Lower lobe of right lung (tissue), 2 donors: ENCODE measurements around the gene PARN. TPM values are rescaled to one million over a fixed set of nuclear protein-coding genes. Genes with fewer than 3 reads are reported as not detected.

Experiments used
- ATAC-seq, 2 donors: fragments of 200-7000 bp; cut with Tn5 transposase; one replicate each; pipeline ENCODE4 v1.9.1; 2020 to 2022; ENCODE audit warnings: mild to moderate bottlenecking in 2 of 2, moderate library complexity in 2 of 2
- DNase-seq: peaks from one replicate; pipeline ENCODE4 v3.0.0-alpha.2; 2020
- H3K27ac ChIP-seq: fragments of 200-600 bp; one replicate; pipeline ENCODE4 v1.8.0; 2022
- H3K27me3 ChIP-seq: fragments of 200-600 bp; one replicate; pipeline ENCODE4 v1.8.0; 2022; ENCODE audit warnings: low read depth
- H3K36me3 ChIP-seq: fragments of 200-600 bp; one replicate; pipeline ENCODE4 v1.8.0; 2022; ENCODE audit warnings: mild to moderate bottlenecking
- H3K4me1 ChIP-seq: fragments of 200-600 bp; one replicate; pipeline ENCODE4 v1.8.0; 2022
- H3K4me3 ChIP-seq: fragments of 200-600 bp; one replicate; pipeline ENCODE4 v1.8.0; 2022; ENCODE audit warnings: mild to moderate bottlenecking
- H3K9me3 ChIP-seq: fragments of 200-600 bp; one replicate; pipeline ENCODE4 v1.8.0; 2022
- intact Hi-C: fragments of 100-400 bp; cut with DNase I; formaldehyde crosslinking; loops from one replicate; pipeline ENCODE4 v1.11.0; 2022
- total RNA-seq: library from RNA; stranded (reverse); fragmentation: NEBNext Ultra II Directional; extraction: Animal tissue kit (Norgen Biotek cat#: 25700); gene quantifications from one replicate; pipeline ENCODE4 v1.2.1, GENCODE V29; 2021
- TF ChIP-seq, protein P1 (sequence below): fragments of 200-600 bp; IDR thresholded peaks from one replicate; pipeline ENCODE4 v1.8.0; 2022; ENCODE audit warnings: antibody characterized with exemption, mild to moderate bottlenecking
- donor health status: DM: no; HTN: yes; CAD: no; lungs with severe emphysema.

PARN gene
- total RNA-seq, 1 donor from 2014 or later, result 35.7 TPM

DNA sequence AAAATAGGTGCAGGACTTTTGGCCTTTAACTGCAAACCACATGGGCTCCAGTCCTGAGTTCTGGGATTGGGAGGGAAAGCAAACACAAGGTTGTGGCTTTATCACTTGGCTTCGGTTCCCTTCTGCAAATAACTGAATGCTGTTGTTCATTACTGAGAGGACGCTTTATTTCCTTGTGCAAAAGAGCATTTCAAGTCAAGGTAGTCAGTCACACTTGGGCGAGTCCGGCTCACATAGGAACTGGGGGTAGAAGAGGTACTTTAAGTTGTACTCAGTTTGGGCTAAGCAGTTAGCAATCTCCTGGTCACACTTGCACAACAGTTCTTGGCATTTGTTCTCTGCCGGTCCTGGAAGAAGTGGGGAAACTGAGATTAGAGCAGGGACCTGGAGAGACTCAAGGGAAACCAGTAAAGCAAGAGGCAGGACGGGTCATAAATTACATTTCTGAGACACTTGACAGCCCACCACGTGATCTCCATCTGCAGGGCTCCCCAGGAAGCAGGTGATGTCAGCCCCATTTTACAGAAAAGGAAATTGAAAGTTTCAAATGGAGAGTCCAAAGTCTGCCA lies 42.4 kb upstream of the PARN start:
- H3K36me3 ChIP-seq, result peaks cover 23% of the 10 kb centered on the region
- no peaks in the 10 kb centered on the region for H3K4me1 ChIP-seq
- no peaks in the 10 kb centered on the region for H3K9me3 ChIP-seq
- peak; percentile 55 for DNase-seq
- peak; percentile 86 for ATAC-seq
- TF ChIP-seq, protein P1, sequence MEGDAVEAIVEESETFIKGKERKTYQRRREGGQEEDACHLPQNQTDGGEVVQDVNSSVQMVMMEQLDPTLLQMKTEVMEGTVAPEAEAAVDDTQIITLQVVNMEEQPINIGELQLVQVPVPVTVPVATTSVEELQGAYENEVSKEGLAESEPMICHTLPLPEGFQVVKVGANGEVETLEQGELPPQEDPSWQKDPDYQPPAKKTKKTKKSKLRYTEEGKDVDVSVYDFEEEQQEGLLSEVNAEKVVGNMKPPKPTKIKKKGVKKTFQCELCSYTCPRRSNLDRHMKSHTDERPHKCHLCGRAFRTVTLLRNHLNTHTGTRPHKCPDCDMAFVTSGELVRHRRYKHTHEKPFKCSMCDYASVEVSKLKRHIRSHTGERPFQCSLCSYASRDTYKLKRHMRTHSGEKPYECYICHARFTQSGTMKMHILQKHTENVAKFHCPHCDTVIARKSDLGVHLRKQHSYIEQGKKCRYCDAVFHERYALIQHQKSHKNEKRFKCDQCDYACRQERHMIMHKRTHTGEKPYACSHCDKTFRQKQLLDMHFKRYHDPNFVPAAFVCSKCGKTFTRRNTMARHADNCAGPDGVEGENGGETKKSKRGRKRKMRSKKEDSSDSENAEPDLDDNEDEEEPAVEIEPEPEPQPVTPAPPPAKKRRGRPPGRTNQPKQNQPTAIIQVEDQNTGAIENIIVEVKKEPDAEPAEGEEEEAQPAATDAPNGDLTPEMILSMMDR, result no peak
- intact Hi-C loops, result no loop called here
- no peaks in the 10 kb centered on the region for H3K27me3 ChIP-seq
- H3K27ac ChIP-seq, result no peak overlapping the region
- H3K4me3 ChIP-seq, result no peak overlapping the region

DNA sequence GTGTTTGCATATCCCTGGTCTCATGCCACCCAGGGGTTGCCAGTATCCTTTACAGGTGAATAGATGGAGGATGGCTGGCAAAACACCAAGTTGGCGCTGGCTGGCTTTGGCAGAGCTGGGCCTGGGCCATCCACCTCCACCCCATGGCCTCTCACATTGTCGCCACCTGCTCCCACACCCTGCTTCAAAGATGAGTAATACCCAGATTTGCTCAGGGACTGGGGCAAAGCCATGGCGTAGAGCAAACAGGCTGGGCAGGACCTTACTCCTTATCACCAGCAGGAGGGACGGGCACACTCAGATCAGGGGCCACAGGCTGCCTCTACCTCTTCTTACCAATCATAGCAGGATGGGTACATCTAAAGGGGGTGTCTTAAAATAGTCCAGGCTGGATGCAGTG lies 39.7 kb upstream of the PARN start:
- Histone ChIP-seq H3K9me3 (no peaks in the 10 kb centered on the region), H3K4me3 (no peak overlapping the region), H3K27me3 (no peaks in the 10 kb centered on the region), H3K36me3 (peaks cover 50% of the 10 kb centered on the region), H3K4me1 (no peaks in the 10 kb centered on the region), H3K27ac (no peak overlapping the region)
- TF ChIP-seq, protein P1, result no peak
- ATAC-seq (peak; percentile 1 to 44), DNase-seq (peak; percentile 55)
- intact Hi-C loops, result no loop called here

DNA sequence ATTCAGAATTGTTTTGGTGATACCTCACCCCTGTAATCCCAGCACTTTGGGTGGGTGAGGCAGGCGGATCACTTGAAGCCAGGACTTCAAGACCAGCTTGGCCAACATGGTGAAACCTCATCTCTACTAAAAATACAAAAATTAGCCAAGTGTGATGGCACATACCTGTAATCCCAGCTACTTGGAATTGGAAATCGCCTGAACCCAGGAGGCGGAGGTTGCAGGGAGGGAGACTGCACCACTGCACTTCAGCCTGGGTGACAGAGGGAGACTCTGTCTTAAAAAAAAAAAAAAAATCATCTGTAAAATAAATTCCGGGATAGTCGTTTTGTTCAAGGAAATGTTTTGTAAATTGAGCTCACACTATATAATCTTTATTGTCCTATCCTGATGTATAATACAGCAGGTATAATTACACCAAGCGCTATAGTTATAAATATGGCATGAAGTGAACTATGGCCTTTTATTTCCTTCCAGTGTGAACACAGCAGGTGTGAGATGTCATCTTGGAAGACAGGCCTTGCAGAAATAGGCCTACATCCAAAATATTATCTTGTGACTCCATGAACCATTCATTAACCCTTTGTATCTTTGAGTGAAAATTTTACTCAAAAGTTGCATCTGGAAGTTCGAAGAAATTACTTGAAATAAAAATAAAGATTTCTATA lies 38.6 kb upstream of the PARN start:
- intact Hi-C loops, result no loop called here
- DNase-seq, result no peak
- H3K4me1 ChIP-seq, result no peaks in the 10 kb centered on the region
- peaks cover 61% of the 10 kb centered on the region for H3K36me3 ChIP-seq
- TF ChIP-seq, protein P1, result no peak
- no peak overlapping the region for H3K4me3 ChIP-seq
- no peaks in the 10 kb centered on the region for H3K9me3 ChIP-seq
- H3K27ac ChIP-seq, result peak overlapping the region; percentile 71
- ATAC-seq, result no peak
- no peaks in the 10 kb centered on the region for H3K27me3 ChIP-seq

DNA sequence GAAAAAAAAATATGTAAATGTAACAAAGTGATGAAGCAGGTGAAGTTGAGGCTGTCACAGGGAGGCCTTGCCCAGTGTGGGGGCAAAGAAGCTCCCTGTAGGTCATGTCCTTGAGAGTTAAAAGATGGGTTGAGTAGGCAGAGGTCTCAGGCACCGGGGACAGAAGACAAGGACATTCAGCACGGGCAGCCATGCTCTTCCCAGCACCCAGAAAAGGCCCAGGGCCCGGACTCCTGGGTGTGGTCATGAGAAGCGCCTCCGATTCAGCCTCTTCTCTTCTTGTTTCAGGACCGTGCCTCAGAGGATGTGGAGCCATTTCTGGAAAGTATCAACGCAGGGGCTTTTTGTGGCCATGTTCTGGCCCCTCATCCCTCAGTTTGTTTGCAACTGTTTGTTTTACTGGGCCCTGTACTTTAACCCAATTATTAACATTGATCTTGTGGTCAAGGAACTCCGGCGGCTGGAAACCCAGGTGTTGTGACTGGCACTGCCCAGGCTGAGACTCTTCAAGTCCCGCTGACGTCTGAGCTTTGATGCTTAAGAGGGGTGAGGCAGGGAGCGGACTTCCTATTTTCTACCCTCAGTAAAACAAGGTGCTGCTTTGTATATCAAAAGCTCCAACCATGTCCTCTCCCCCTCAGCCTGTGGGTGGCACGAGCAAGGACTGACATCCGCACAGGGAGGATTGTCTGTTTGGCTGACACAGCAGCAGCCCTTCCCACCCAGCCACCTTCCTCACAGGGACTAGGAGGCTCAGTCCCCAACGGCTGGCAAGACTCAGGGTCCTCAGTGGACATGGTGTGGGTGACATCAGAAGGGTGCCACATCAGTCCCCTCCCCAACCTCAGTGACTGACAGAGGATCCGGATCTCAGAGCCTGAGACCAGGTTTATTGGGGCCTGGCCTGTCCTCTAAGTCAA lies 37.5 kb upstream of the PARN start:
- ATAC-seq, result peak; percentile 88 to 90
- Histone ChIP-seq H3K4me3 (no peak overlapping the region), H3K27me3 (no peaks in the 10 kb centered on the region), H3K9me3 (no peaks in the 10 kb centered on the region), H3K27ac (peak overlapping the region; percentile 71), H3K4me1 (no peaks in the 10 kb centered on the region), H3K36me3 (peaks cover 72% of the 10 kb centered on the region)
- intact Hi-C loops, result no loop called here
- DNase-seq, result peak; percentile 78
- TF ChIP-seq, protein P1, result no peak

DNA sequence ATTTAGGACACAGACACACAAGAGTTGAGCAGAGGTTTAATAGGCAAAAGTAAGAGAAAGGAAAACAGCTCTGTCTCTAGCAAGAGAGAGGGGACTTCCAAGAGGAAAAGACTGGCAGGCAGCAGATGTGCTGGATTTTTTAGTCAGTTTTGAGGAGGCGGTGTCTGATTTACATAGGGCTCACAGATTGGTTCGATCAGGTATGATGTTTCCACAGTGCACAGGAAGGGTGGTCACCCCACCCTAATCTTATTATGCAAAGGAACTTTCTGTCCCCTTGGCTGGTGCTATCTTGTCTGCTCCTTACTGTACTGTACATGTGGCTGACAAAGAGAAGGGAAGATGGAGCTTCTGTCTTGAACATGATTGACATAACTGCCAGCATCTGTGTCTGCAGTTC lies 28.0 kb upstream of the PARN start:
- Histone ChIP-seq H3K36me3 (peaks cover 98% of the 10 kb centered on the region), H3K9me3 (no peaks in the 10 kb centered on the region), H3K27me3 (no peaks in the 10 kb centered on the region), H3K4me3 (no peak overlapping the region), H3K27ac (peak overlapping the region; percentile 85), H3K4me1 (peaks cover 28% of the 10 kb centered on the region)
- no peak for ATAC-seq
- intact Hi-C loops, result no loop called here
- TF ChIP-seq, protein P1, result no peak
- no peak for DNase-seq
